Lung (tissue), 12 donors: Measurements from ENCODE around the gene PIK3AP1. TPM values are rescaled to one million over a fixed set of nuclear protein-coding genes. Genes with fewer than 3 reads are reported as not detected.

Source experiments
- ATAC-seq: fragments of 200-7000 bp; cut with Tn5 transposase; one replicate; pipeline ENCODE4 v1.9.1; 2020; ENCODE audit warnings: moderate number of reproducible peaks; ENCODE audit not compliant: insufficient read depth, low FRiP score
- DNase-seq, 3 donors: peaks; one replicate each; pipeline ENCODE4 v3.0.0-alpha.2; 2013 to 2017
- H3K27ac ChIP-seq, 2 donors: one replicate each; pipeline ENCODE4 v1.5.1; 2013; ENCODE audit warnings: mild to moderate bottlenecking in 2 of 2, moderate library complexity in 2 of 2, control low read depth in 1 of 2, inconsistent platforms in 1 of 2, low read depth in 1 of 2, low read length in 1 of 2
- H3K27me3 ChIP-seq, 3 donors: one replicate each; pipeline ENCODE4 v1.5.1; 2013; ENCODE audit warnings: low read length in 2 of 3; ENCODE audit not compliant: control insufficient read depth in 3 of 3, insufficient read depth in 3 of 3
- H3K36me3 ChIP-seq, 4 donors: one replicate each; pipeline ENCODE4 v1.5.1; 2013; ENCODE audit warnings: low read length in 4 of 4, mild to moderate bottlenecking in 1 of 4, moderate library complexity in 1 of 4; ENCODE audit not compliant: control insufficient read depth in 4 of 4, insufficient read depth in 4 of 4
- H3K4me1 ChIP-seq, 5 donors: one replicate each; pipeline ENCODE4 v1.5.1; 2013; ENCODE audit warnings: low read length in 5 of 5, mild to moderate bottlenecking in 2 of 5, moderate library complexity in 1 of 5; ENCODE audit not compliant: control insufficient read depth in 5 of 5, insufficient read depth in 5 of 5
- H3K4me3 ChIP-seq: one replicate; pipeline ENCODE4 v1.5.1; 2013; ENCODE audit warnings: mild to moderate bottlenecking, control low read depth, moderate library complexity
- H3K9ac ChIP-seq, 2 donors: one replicate each; pipeline ENCODE4 v1.5.1; 2013; ENCODE audit warnings: low read length in 2 of 2, control low read depth in 1 of 2; ENCODE audit not compliant: insufficient read depth in 1 of 2
- H3K9me3 ChIP-seq, 4 donors: one replicate each; pipeline ENCODE4 v1.5.1; 2013; ENCODE audit warnings: low read length in 3 of 4, mild to moderate bottlenecking in 1 of 4, moderate library complexity in 1 of 4; ENCODE audit not compliant: control insufficient read depth in 4 of 4, insufficient read depth in 3 of 4
- CTCF ChIP-seq: IDR thresholded peaks from 2 replicates; pipeline ENCODE4 v1.5.1; 2012; ENCODE audit warnings: mild to moderate bottlenecking; ENCODE audit errors: control extremely low read depth, extremely low read depth
- WGBS, 2 donors: extraction: QIAGEN DNeasy Blood & Tissue Kit; methylation state at CpG; one replicate each; pipeline ENCODE4 v1.1.7; 2013; 5-methylcytosine and 5-hydroxymethylcytosine counted together
- polyA plus RNA-seq, 2 donors: library from polyadenylated mRNA; stranded (reverse); fragments of 200-250 nt; gene quantifications; one replicate each; pipeline ENCODE4 v1.2.1, GENCODE V29; 2013
- total RNA-seq, 2 donors: library from RNA; depleted of rRNA in 1 of 2; stranded (reverse); fragments of >200 nt in 1 of 2; gene quantifications; one replicate each; pipeline ENCODE4 v1.2.1, GENCODE V29; 2014 to 2021
- donor health status: control.
- donor health status: control.
- donor health status: Bipolar disorder and iron deficiency.
- donor health status: healthy.
- donor health status: DM: yes; HTN: yes; CAD: no.

PIK3AP1 gene
- total and polyA plus RNA-seq, 4 donors = 7.3 to 120 (median 30.4) TPM

- 79 to 89% methylated on average over 4 of the region's 4 CpGs for WGBS, 2 donors
- no peak for ATAC-seq
These were observed 120.0 kb downstream of the PIK3AP1 start for GRCh38 chr10:96600337-96600736.

DNA sequence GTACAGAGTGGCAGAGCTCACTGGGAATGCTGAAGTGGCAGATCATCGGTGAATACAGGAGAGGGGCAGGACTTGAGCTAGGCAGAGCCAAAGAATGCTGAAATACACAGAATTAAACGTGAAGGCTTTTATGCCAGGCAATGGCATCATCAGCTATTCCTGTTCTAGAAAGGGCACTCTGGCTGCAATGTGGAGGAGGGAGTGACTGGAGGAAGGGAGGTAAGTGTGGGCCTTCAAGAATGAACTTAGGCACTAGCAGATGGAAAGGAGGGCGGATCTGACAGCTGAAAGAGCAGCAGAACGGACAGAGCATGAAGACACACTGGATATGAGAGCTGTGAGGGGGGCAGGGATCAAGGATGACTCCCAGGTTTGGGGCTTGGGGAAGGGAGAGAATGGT is 121.5 kb downstream of the PIK3AP1 start:
- no peaks in the 10 kb centered on the region for H3K27me3 ChIP-seq
- no peak for ATAC-seq
- peaks cover 0 to 2% (median 1%) of the 10 kb centered on the region in 4 donors for H3K9me3 ChIP-seq
- no peak overlapping the region for H3K27ac ChIP-seq
- 84 to 86% methylated on average over 4 of the region's 4 CpGs for WGBS, 2 donors
- H3K9ac ChIP-seq = no peak overlapping the region
- no peak for TF ChIP-seq CTCF
- H3K36me3 ChIP-seq = no peaks in the 10 kb centered on the region
- H3K4me3 ChIP-seq = no peak overlapping the region
- no peak for DNase-seq
- no peaks in the 10 kb centered on the region for H3K4me1 ChIP-seq

More at GRCh38 chr10:96600337-96600736, 120.0 kb downstream of the PIK3AP1 start:
- Histone ChIP-seq H3K9ac (no peak overlapping the region), H3K4me3 (no peak overlapping the region), H3K27ac (no peak overlapping the region), H3K4me1 (no peaks in the 10 kb centered on the region), H3K9me3 (peaks cover 0 to 2% (median 1%) of the 10 kb centered on the region in 4 donors), H3K36me3 (no peaks in the 10 kb centered on the region), H3K27me3 (no peaks in the 10 kb centered on the region)
- TF ChIP-seq CTCF = no peak
- DNase-seq = no peak

DNA sequence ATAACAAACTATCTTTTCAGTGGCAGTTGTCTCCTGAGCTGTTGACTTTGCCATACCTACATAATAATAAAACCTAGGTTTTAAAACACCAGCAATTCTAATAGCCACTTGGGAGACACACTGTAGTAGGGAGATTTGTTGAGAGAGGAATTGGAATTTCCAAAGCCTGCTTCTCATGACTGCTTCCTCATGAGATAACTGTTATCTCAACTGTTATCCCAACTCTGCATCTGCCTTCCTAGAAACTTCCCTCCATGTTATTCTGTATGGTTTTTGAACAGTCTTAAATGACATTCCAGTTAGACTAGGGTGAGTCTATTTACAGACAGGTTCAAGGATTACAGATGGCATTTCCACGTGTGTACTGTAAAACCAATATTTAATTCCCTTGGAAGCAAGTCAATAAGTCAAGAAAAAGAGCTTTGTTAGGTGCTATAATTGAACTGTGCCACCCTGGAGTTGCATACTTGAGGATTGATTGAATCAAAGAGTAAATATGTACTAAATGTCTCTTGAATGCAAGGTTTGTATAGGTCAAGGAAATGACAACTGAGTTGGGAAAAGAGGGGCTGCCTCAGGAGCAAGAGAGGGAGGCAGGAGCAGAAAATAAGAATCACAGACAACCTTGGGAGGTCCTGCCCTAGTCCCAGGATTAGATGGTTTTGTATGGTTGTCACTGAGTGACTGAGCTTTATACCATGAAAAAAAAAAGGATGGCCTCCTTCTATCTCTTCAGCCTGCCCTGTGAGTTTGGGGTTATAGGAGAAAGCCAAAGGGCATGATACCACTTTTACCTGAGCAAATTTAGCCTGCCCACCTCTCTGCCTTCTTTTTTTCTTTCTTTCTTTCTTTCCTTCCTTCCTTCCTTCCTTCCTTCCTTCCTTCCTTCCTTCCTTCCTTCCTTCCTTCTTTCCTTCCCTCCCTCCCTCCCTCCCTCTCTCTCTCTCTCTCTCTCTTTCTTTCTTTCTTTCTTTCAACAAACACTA is 123.6 kb downstream of the PIK3AP1 start:
- ATAC-seq (no peak), DNase-seq (no peak)
- 57 to 92% methylated on average over 1 of the region's 1 CpG for WGBS, 2 donors
- H3K36me3 ChIP-seq = no peaks in the 10 kb centered on the region
- H3K9ac ChIP-seq = no peak overlapping the region
- no peak for TF ChIP-seq CTCF
- peaks cover 0 to 2% (median 1%) of the 10 kb centered on the region in 4 donors for H3K9me3 ChIP-seq
- H3K27me3 ChIP-seq = no peaks in the 10 kb centered on the region
- H3K4me1 ChIP-seq = no peaks in the 10 kb centered on the region
- H3K4me3 ChIP-seq = no peak overlapping the region
- H3K27ac ChIP-seq = no peak overlapping the region
